Keratinocyte (primary cell): ENCODE results near the gene SAC3D1. TPM values are rescaled to one million over a fixed set of nuclear protein-coding genes. Genes with fewer than 3 reads are reported as not detected.

ENCODE experiments used
- DNase-seq: peaks from one replicate; pipeline ENCODE4 v3.0.0-alpha.2; 2011; ENCODE audit warnings: low read depth, missing footprints, low spot score
- FAIRE-seq: peaks from 2 replicates; lab custom pipeline; 2011; peaks lifted over from hg19 to GRCh38; lab: Jason Lieb, UNC
- H2AFZ ChIP-seq: 2 replicates; pipeline ENCODE4 v1.6.0; 2012; ENCODE audit warnings: low read length, control low read depth, inconsistent platforms; ENCODE audit not compliant: control insufficient read depth
- H3K27ac ChIP-seq: 2 replicates; pipeline ENCODE4 v1.5.1; 2011; ENCODE audit warnings: low read length; ENCODE audit not compliant: control insufficient read depth, insufficient read depth
- H3K27me3 ChIP-seq: 3 replicates; pipeline ENCODE4 v1.6.0; 2011; ENCODE audit warnings: low read length; ENCODE audit not compliant: control insufficient read depth, insufficient read depth; ENCODE audit errors: extremely low read depth
- H3K36me3 ChIP-seq, 2 experiments: 2 replicates in 1 of 2; 3 replicates in 1 of 2; pipeline ENCODE4 v1.5.1; 2011; ENCODE audit warnings: low read length in 2 of 2, mild to moderate bottlenecking in 1 of 2; ENCODE audit not compliant: control insufficient read depth in 2 of 2, insufficient read depth in 2 of 2; ENCODE audit errors: extremely low read depth in 1 of 2
- H3K4me1 ChIP-seq: 3 replicates; pipeline ENCODE4 v1.5.1; 2011; ENCODE audit warnings: low read length; ENCODE audit not compliant: control insufficient read depth, insufficient read depth; ENCODE audit errors: extremely low read depth
- H3K4me2 ChIP-seq: 3 replicates; pipeline ENCODE4 v1.6.0; 2011; ENCODE audit warnings: low read depth, low read length; ENCODE audit not compliant: control insufficient read depth, insufficient read depth; ENCODE audit errors: extremely low read depth
- H3K4me3 ChIP-seq, 3 experiments: fragments of 200-600 bp in 1 of 3; sonication (generic) in 1 of 3; 2 replicates in 2 of 3; 3 replicates in 1 of 3; pipeline ENCODE4 v1.5.1; 2011 to 2016; ENCODE audit warnings: low read length in 3 of 3, mild to moderate bottlenecking in 3 of 3, control low read depth in 2 of 3, inconsistent platforms in 1 of 3, low read depth in 1 of 3, mixed read lengths in 1 of 3, mixed run types in 1 of 3, moderate library complexity in 1 of 3; ENCODE audit not compliant: control insufficient read depth in 2 of 3, insufficient read depth in 2 of 3; ENCODE audit errors: extremely low read depth in 1 of 3
- H3K79me2 ChIP-seq: 2 replicates; pipeline ENCODE4 v1.6.0; 2012; ENCODE audit warnings: low read length; ENCODE audit not compliant: control insufficient read depth, insufficient read depth
- H3K9ac ChIP-seq: 3 replicates; pipeline ENCODE4 v1.6.0; 2011; ENCODE audit warnings: low read length; ENCODE audit not compliant: control insufficient read depth, insufficient read depth; ENCODE audit errors: extremely low read depth
- H3K9me1 ChIP-seq: 3 replicates; pipeline ENCODE4 v1.6.0; 2011; ENCODE audit warnings: low read length; ENCODE audit not compliant: control insufficient read depth, insufficient read depth; ENCODE audit errors: extremely low read depth
- H3K9me3 ChIP-seq: 2 replicates; pipeline ENCODE4 v1.5.1; 2012; ENCODE audit warnings: low read depth, low read length; ENCODE audit not compliant: control insufficient read depth
- H4K20me1 ChIP-seq: 3 replicates; pipeline ENCODE4 v1.6.0; 2011; ENCODE audit warnings: low read length; ENCODE audit not compliant: control insufficient read depth, insufficient read depth; ENCODE audit errors: extremely low read depth
- CTCF ChIP-seq, 3 experiments: IDR thresholded peaks in 1 of 3; conservative IDR thresholded peaks in 1 of 3; optimal IDR thresholded peaks in 1 of 3; 2 replicates in 2 of 3; 3 replicates in 1 of 3; pipeline versions ENCODE3 to v1.5.1; 2011; ENCODE audit warnings: low read length in 3 of 3, mild to moderate bottlenecking in 3 of 3, moderate library complexity in 2 of 3, control low read depth in 1 of 3, inconsistent platforms in 1 of 3; ENCODE audit not compliant: insufficient read depth in 2 of 3; ENCODE audit errors: extremely low read depth in 1 of 3
- EZH2 ChIP-seq: IDR thresholded peaks from one replicate; pipeline ENCODE4 v1.6.1; 2012; ENCODE audit warnings: inconsistent platforms, mild to moderate bottlenecking, low read length, moderate library complexity
- dilution Hi-C: fragments of 300-500 bp; cut with MboI; formaldehyde crosslinking; loops from one replicate; pipeline ENCODE4 v1.7.0; 2020; ENCODE audit warnings: low sequenced_read_pairs; ENCODE audit not compliant: extremely low pct_ligation_motif_present
- polyA plus RNA-seq, 5 experiments: library from polyadenylated mRNA; depleted of rRNA in 3 of 5; stranded (reverse) in 3 of 5; stranded (forward) in 1 of 5; unstranded in 1 of 5; fragments of >200 nt; gene quantifications; 1 replicate in 1 of 5; 2 replicates in 3 of 5; 3 replicates in 1 of 5; pipeline versions ENCODE4 v1.2.1 to v1.2.3, GENCODE V29; 2011 to 2012; ENCODE audit warnings: missing spikeins in 2 of 5, low read depth in 1 of 5, low replicate concordance in 1 of 5
- small RNA-seq, 3 experiments: library from RNA; depleted of rRNA; stranded (forward); fragments of <200 nt; gene quantifications; one replicate each; pipeline ENCODE3, GENCODE V24; 2012; ENCODE audit warnings: low read depth in 3 of 3, low replicate concordance in 1 of 3; ENCODE audit not compliant: insufficient read length in 3 of 3

SAC3D1 gene
- polyA plus RNA-seq, 1 donor (not counting 4 experiments of a cell fraction or from before 2014, with no cell fraction given), result 4.9 TPM

GRCh38 chr11:65089621-65090020 is 48.6 kb downstream of the SAC3D1 start:
- Histone ChIP-seq H3K27me3 (no peaks in the 10 kb centered on the region), H3K9me3 (no peaks in the 10 kb centered on the region), H2AFZ (no peak overlapping the region), H3K79me2 (peaks cover 12% of the 10 kb centered on the region), H3K36me3 (peaks cover 19 to 28% of the 10 kb centered on the region in 2 experiments), H4K20me1 (no peaks in the 10 kb centered on the region), H3K4me1 (peaks cover 7% of the 10 kb centered on the region), H3K4me3 (no peak overlapping the region), H3K4me2 (no peak overlapping the region), H3K9me1 (no peaks in the 10 kb centered on the region), H3K27ac (no peak overlapping the region), H3K9ac (no peak overlapping the region)
- dilution Hi-C loops, result no loop called here
- TF ChIP-seq CTCF (optimal IDR thresholded peaks at IDR 0.05 in 1 of 3, IDR thresholded peaks at IDR 0.05 in 1 of 3, conservative IDR thresholded peaks at IDR 0.05 in 1 of 3; ENCODE audit: extremely low read depth in 1 of 3, insufficient read depth in 2 of 3, low read length in 3 of 3) (no peak), EZH2 (no peak)
- FAIRE-seq (no peak), DNase-seq (no peak)

GRCh38 chr11:65090628-65091027 is 49.6 kb downstream of the SAC3D1 start:
- Histone ChIP-seq H3K4me3 (no peak overlapping the region), H3K27ac (no peak overlapping the region), H2AFZ (no peak overlapping the region), H3K4me1 (peaks cover 3% of the 10 kb centered on the region), H3K9ac (no peak overlapping the region), H3K9me3 (no peaks in the 10 kb centered on the region), H3K79me2 (peaks cover 2% of the 10 kb centered on the region), H3K36me3 (peaks cover 19 to 22% of the 10 kb centered on the region in 2 experiments), H3K27me3 (no peaks in the 10 kb centered on the region), H4K20me1 (no peaks in the 10 kb centered on the region), H3K4me2 (no peak overlapping the region), H3K9me1 (no peaks in the 10 kb centered on the region)
- no peak for DNase-seq
- dilution Hi-C loops, result no loop called here
- no peak for TF ChIP-seq EZH2
- TF ChIP-seq CTCF (optimal IDR thresholded peaks at IDR 0.05 in 1 of 3, IDR thresholded peaks at IDR 0.05 in 1 of 3, conservative IDR thresholded peaks at IDR 0.05 in 1 of 3; ENCODE audit: extremely low read depth in 1 of 3, insufficient read depth in 2 of 3, low read length in 3 of 3), result no peak
- no peak for FAIRE-seq

Small RNAs within 50 kb of the gene (small RNA-seq; reads per million reads assigned to genes)
- 0 reads per million in 3 experiments for gene MIR6879
- gene SNX15, result 0 to 0.33 (median 0) reads per million in 3 experiments

Other genes with a start within 250 kb of the SAC3D1 start
- gene MAP4K2, start 238.0 kb upstream of the SAC3D1 start, polyA plus RNA-seq, result 6.7 to 12.5 TPM (median 10.7 TPM) in 3 replicates
- gene MEN1, start 230.7 kb upstream of the SAC3D1 start, polyA plus RNA-seq, result 14.2 to 19.1 TPM (median 18.2 TPM) in 3 replicates
- gene CDC42BPG, start 196.6 kb upstream of the SAC3D1 start, polyA plus RNA-seq, result 2.2 to 4.0 TPM (median 2.5 TPM) in 3 replicates
- gene EHD1, start 162.6 kb upstream of the SAC3D1 start, polyA plus RNA-seq, result 73.9 to 192 TPM (median 75.6 TPM) in 3 replicates
- gene ATG2A, start 124.0 kb upstream of the SAC3D1 start, polyA plus RNA-seq, result 2.4 to 5.7 TPM (median 4.5 TPM) in 3 replicates
- 13.7 to 20.6 TPM (median 16.4 TPM) in 3 replicates for gene PPP2R5B, start 116.5 kb upstream of the SAC3D1 start, polyA plus RNA-seq
- gene GPHA2, start 105.3 kb upstream of the SAC3D1 start, polyA plus RNA-seq, result 0.08 TPM in 1 of 3 replicates, not detected in the others
- gene MAJIN, start 69.1 kb upstream of the SAC3D1 start, polyA plus RNA-seq, result 0.09 TPM in 1 of 3 replicates, not detected in the others
- 0.09 to 0.10 TPM (median 0.10 TPM) in 3 replicates for gene BATF2, start 44.2 kb upstream of the SAC3D1 start, polyA plus RNA-seq
- gene ARL2, start 27.1 kb upstream of the SAC3D1 start, polyA plus RNA-seq, result 77.8 to 89.0 TPM (median 77.8 TPM) in 3 replicates
- gene SNX15, start 13.8 kb upstream of the SAC3D1 start, polyA plus RNA-seq, result 1.8 to 11.2 TPM (median 8.3 TPM) in 3 replicates
- 1.9 to 3.2 TPM (median 2.3 TPM) in 3 replicates for gene NAALADL1, start 17.3 kb downstream of the SAC3D1 start, polyA plus RNA-seq
- gene CDCA5, start 42.8 kb downstream of the SAC3D1 start, polyA plus RNA-seq, result 1.9 to 10.4 TPM (median 8.0 TPM) in 3 replicates
- gene ZFPL1, start 43.0 kb downstream of the SAC3D1 start, polyA plus RNA-seq, result 15.0 to 28.3 TPM (median 18.6 TPM) in 3 replicates
- 28.8 to 64.0 TPM (median 43.1 TPM) in 3 replicates for gene VPS51, start 55.0 kb downstream of the SAC3D1 start, polyA plus RNA-seq
- gene TM7SF2, start 70.7 kb downstream of the SAC3D1 start, polyA plus RNA-seq, result 9.7 to 12.6 TPM (median 10.7 TPM) in 3 replicates
- gene ZNHIT2, start 76.5 kb downstream of the SAC3D1 start, polyA plus RNA-seq, result 2.6 to 6.6 TPM (median 3.4 TPM) in 3 replicates
- 328 to 452 TPM (median 425 TPM) in 3 replicates for gene FAU, start 80.9 kb downstream of the SAC3D1 start, polyA plus RNA-seq
- gene MRPL49, start 81.1 kb downstream of the SAC3D1 start, polyA plus RNA-seq, result 46.3 to 67.7 TPM (median 49.6 TPM) in 3 replicates
- 10.0 to 25.4 TPM (median 10.8 TPM) in 3 replicates for gene SYVN1, start 93.3 kb downstream of the SAC3D1 start, polyA plus RNA-seq
- gene SPDYC, start 129.0 kb downstream of the SAC3D1 start, polyA plus RNA-seq, result not detected in 3 replicates
- 250 to 300 TPM (median 284 TPM) in 3 replicates for gene CAPN1, start 140.7 kb downstream of the SAC3D1 start, polyA plus RNA-seq
- gene POLA2, start 220.8 kb downstream of the SAC3D1 start, polyA plus RNA-seq, result 13.8 to 21.5 TPM (median 20.9 TPM) in 3 replicates